A549 (cell line): Measurements from ENCODE around the gene SUSD5. TPM values are rescaled to one million over a fixed set of nuclear protein-coding genes. Genes with fewer than 3 reads are reported as not detected.

Experiments
- ATAC-seq, 2 experiments: fragments of 200-7000 bp in 1 of 2; fragments of >200 bp in 1 of 2; cut with Nextera tagmentation in 1 of 2; cut with Tn5 transposase in 1 of 2; 3 replicates each; pipeline versions ENCODE4 v1.8.0 to v1.9.1; 2018 to 2020; ENCODE audit warnings: mild to moderate bottlenecking in 1 of 2, moderate library complexity in 1 of 2
- CTCF ChIA-PET: fragments of 300-600 bp; sonication (Branson Sonifier 250); formaldehyde crosslinking; extraction: SDS; loops from one replicate; lab custom pipeline; 2021; ENCODE audit warnings: antibody characterized with exemption, inconsistent platforms; lab: Yijun Ruan, JAX
- POLR2A ChIA-PET: fragments of 350-600 bp; formaldehyde crosslinking; extraction: SDS; loops from one replicate; lab custom pipeline; 2021; ENCODE audit warnings: antibody characterized with exemption, inconsistent platforms; lab: Yijun Ruan, JAX
- DNase-seq, 2 experiments: peaks; one replicate each; pipeline versions ENCODE4 v3.0.0 to v3.0.0-alpha.2; 2011 to 2016; ENCODE audit warnings: low read depth in 1 of 2, low spot score in 1 of 2
- FAIRE-seq: peaks from 2 replicates; lab custom pipeline; 2011; peaks lifted over from hg19 to GRCh38; lab: Jason Lieb, UNC
- H3K27ac ChIP-seq, 2 experiments: fragments of >200 bp; sonication (Bioruptor Twin); formaldehyde crosslinking; 3 replicates each; pipeline ENCODE4 v1.5.1; 2016 to 2017
- H3K4me1 ChIP-seq: fragments of >200 bp; sonication (Bioruptor Twin); formaldehyde crosslinking; 3 replicates; pipeline ENCODE4 v1.6.1; 2016
- H3K4me2 ChIP-seq: fragments of >200 bp; sonication (Bioruptor Twin); formaldehyde crosslinking; 3 replicates; pipeline ENCODE4 v1.6.1; 2016
- H3K4me3 ChIP-seq: fragments of >200 bp; sonication (Bioruptor Twin); formaldehyde crosslinking; 3 replicates; pipeline ENCODE4 v1.5.1; 2016
- H3K9me3 ChIP-seq: fragments of >200 bp; sonication (Bioruptor Twin); formaldehyde crosslinking; 3 replicates; pipeline ENCODE4 v1.6.1; 2016
- CBX8 ChIP-seq: fragments of 200-600 bp; sonication (generic); IDR thresholded peaks from 2 replicates; pipeline ENCODE4 v1.6.1; 2016
- CEBPB ChIP-seq, 2 experiments: fragments of >200 bp in 1 of 2; sonication (Bioruptor Twin) in 1 of 2; formaldehyde crosslinking in 1 of 2; IDR thresholded peaks; 2 replicates each; pipeline ENCODE4 v1.6.1; 2012 to 2016
- EHF ChIP-seq: fragments of 250-450 bp; sonication (Bioruptor Pico); IDR thresholded peaks from 2 replicates; pipeline ENCODE4 v1.5.0; 2020; ENCODE audit warnings: mild to moderate bottlenecking
- ELK1 ChIP-seq: fragments of 150-350 bp; IDR thresholded peaks from 2 replicates; pipeline ENCODE4 v1.6.1; 2014; ENCODE audit warnings: low read depth, mild to moderate bottlenecking, low read length
- EP300 ChIP-seq, 2 experiments: fragments of >200 bp; sonication (Bioruptor Twin); formaldehyde crosslinking; IDR thresholded peaks; 2 replicates in 1 of 2; 3 replicates in 1 of 2; pipeline ENCODE4 v1.6.1; 2016 to 2017
- GATA3 ChIP-seq: IDR thresholded peaks from 2 replicates; pipeline ENCODE4 v1.6.1; 2012; ENCODE audit warnings: borderline replicate concordance
- HMGXB4 ChIP-seq: fragments of 250-450 bp; sonication (Bioruptor Pico); IDR thresholded peaks from 2 replicates; pipeline ENCODE4 v1.5.0; 2021; ENCODE audit warnings: mild to moderate bottlenecking, moderate library complexity, borderline replicate concordance
- HOXA7 ChIP-seq: fragments of 250-450 bp; sonication (Bioruptor Pico); IDR thresholded peaks from 2 replicates; pipeline ENCODE4 v1.5.0; 2020; ENCODE audit warnings: mild to moderate bottlenecking, moderate library complexity
- HOXB13 ChIP-seq: fragments of 250-450 bp; sonication (Bioruptor Pico); IDR thresholded peaks from 2 replicates; pipeline ENCODE4 v1.5.0; 2020; ENCODE audit warnings: low read depth, mild to moderate bottlenecking, moderate library complexity
- HOXB5 ChIP-seq: fragments of 250-450 bp; sonication (Bioruptor Pico); IDR thresholded peaks from 2 replicates; pipeline ENCODE4 v1.5.0; 2020; ENCODE audit warnings: mild to moderate bottlenecking, moderate library complexity
- JUNB ChIP-seq: fragments of >200 bp; sonication (Bioruptor Twin); formaldehyde crosslinking; IDR thresholded peaks from 2 replicates; pipeline ENCODE4 v1.6.1; 2016
- MAX ChIP-seq: IDR thresholded peaks from 2 replicates; pipeline ENCODE4 v1.6.1; 2012
- PBX3 ChIP-seq: IDR thresholded peaks from 2 replicates; pipeline ENCODE4 v1.6.1; 2012
- POLR2A ChIP-seq: IDR thresholded peaks from 2 replicates; pipeline ENCODE4 v1.6.1; 2012; ENCODE audit warnings: mild to moderate bottlenecking, low read length
- POLR2AphosphoS2 ChIP-seq: conservative IDR thresholded peaks from 2 replicates; pipeline ENCODE4 v1.6.1; 2012; ENCODE audit warnings: low read length, improper control_type of control experiment, inconsistent platforms
- RARB ChIP-seq: fragments of 250-450 bp; sonication (Bioruptor Pico); IDR thresholded peaks from 2 replicates; pipeline ENCODE4 v1.8.0; 2021; ENCODE audit warnings: mild to moderate bottlenecking, moderate library complexity
- RCOR1 ChIP-seq: fragments of 150-350 bp; IDR thresholded peaks from 2 replicates; pipeline ENCODE4 v1.6.1; 2014; ENCODE audit warnings: antibody characterized with exemption, low read length, low read depth
- RNF2 ChIP-seq: fragments of 200-600 bp; sonication (generic); IDR thresholded peaks from 2 replicates; pipeline ENCODE4 v1.6.1; 2016; ENCODE audit warnings: low read depth, mild to moderate bottlenecking, antibody characterized with exemption, moderate library complexity, borderline replicate concordance
- SMC3 ChIP-seq: fragments of >200 bp; sonication (Bioruptor Twin); formaldehyde crosslinking; IDR thresholded peaks from 3 replicates; pipeline ENCODE4 v1.6.1; 2018; ENCODE audit warnings: inconsistent platforms
- SREBF2 ChIP-seq: fragments of 450-650 bp; IDR thresholded peaks from 2 replicates; pipeline ENCODE4 v1.6.1; 2014; ENCODE audit warnings: mild to moderate bottlenecking, moderate library complexity
- ZFP36 ChIP-seq: fragments of 450-650 bp; IDR thresholded peaks from 2 replicates; pipeline ENCODE4 v1.6.1; 2014; ENCODE audit warnings: borderline replicate concordance; ENCODE audit not compliant: partially characterized antibody
- ZSCAN20 ChIP-seq: fragments of 250-450 bp; sonication (Bioruptor Pico); IDR thresholded peaks from 2 replicates; pipeline ENCODE4 v1.8.0; 2022; ENCODE audit warnings: mild to moderate bottlenecking, moderate library complexity
- WGBS: methylation state at CpG from one replicate; pipeline ENCODE4 v1.1.6; 2017; ENCODE audit errors: missing lambda C conversion rate; 5-methylcytosine and 5-hydroxymethylcytosine counted together
- polyA plus RNA-seq, 4 experiments: library from polyadenylated mRNA; depleted of rRNA in 3 of 4; stranded (reverse); fragments of >200 nt; fragmentation: RNase III in 1 of 4; extraction: RNeasy Plus Mini Kit Qiagen cat#74134 plus additional on column Dnase treatment in 1 of 4; gene quantifications; 2 replicates in 3 of 4; 3 replicates in 1 of 4; pipeline ENCODE4 v1.2.3, GENCODE V29; 2011 to 2017
- TF ChIP-seq, protein P1 (sequence below): fragments of 250-450 bp; sonication (Bioruptor Pico); IDR thresholded peaks from 2 replicates; pipeline ENCODE4 v1.5.0; 2020; ENCODE audit warnings: low read depth, mild to moderate bottlenecking, moderate library complexity

Gene SUSD5
- polyA plus RNA-seq, 2 of the 4 experiments (the other 2 are of a cell fraction), result 0.63 to 1.7 TPM

- Histone ChIP-seq H3K4me1 (peaks cover 11% of the 10 kb centered on the region), H3K4me3 (no peak overlapping the region), H3K9me3 (no peaks in the 10 kb centered on the region), H3K4me2 (no peak overlapping the region), H3K27ac (no peak overlapping the region)
- no peak for FAIRE-seq
- ChIA-PET CTCF (interaction anchor here (1.1 to 4.3 kb wide), 2 partner anchors 9 to 17 kb away, joined by 3 to 26 read pairs; no protein-coding TSS in a partner anchor), POLR2A (interaction anchor here (1.0 to 1.2 kb wide), 2 partner anchors 9 to 318 kb away, joined by 3 read pairs; partner anchors contain the start of gene CRTAP)
- WGBS, result 91% methylated on average over 5 of the region's 5 CpGs
- TF ChIP-seq SMC3, result no peak
- no peak for TF ChIP-seq HOXB5 (CRISPR knock-in tag)
- TF ChIP-seq RARB (CRISPR knock-in tag), result no peak
- TF ChIP-seq HMGXB4, result no peak
- TF ChIP-seq JUNB, result no peak
- no peak for TF ChIP-seq ZFP36
- TF ChIP-seq POLR2A, result no peak
- TF ChIP-seq ZSCAN20 (CRISPR knock-in tag), result no peak
- TF ChIP-seq, protein P1, sequence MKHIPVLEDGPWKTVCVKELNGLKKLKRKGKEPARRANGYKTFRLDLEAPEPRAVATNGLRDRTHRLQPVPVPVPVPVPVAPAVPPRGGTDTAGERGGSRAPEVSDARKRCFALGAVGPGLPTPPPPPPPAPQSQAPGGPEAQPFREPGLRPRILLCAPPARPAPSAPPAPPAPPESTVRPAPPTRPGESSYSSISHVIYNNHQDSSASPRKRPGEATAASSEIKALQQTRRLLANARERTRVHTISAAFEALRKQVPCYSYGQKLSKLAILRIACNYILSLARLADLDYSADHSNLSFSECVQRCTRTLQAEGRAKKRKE (CRISPR knock-in tag), result no peak
- TF ChIP-seq ELK1, result no peak
- no peak for TF ChIP-seq MAX
- no peak for TF ChIP-seq HOXB13 (CRISPR knock-in tag)
- no peak for TF ChIP-seq RNF2
- no peak for TF ChIP-seq GATA3
- TF ChIP-seq EP300 (IDR thresholded peaks at IDR 0.05), result no peak
- no peak for TF ChIP-seq HOXA7
- TF ChIP-seq SREBF2, result no peak
- no peak for TF ChIP-seq POLR2AphosphoS2
- no peak for TF ChIP-seq PBX3
- no peak for TF ChIP-seq CBX8
- no peak for ATAC-seq
- DNase-seq, result no peak
Observed at GRCh38 chr3:33122991-33123390, 95.6 kb downstream of the SUSD5 start.

DNA sequence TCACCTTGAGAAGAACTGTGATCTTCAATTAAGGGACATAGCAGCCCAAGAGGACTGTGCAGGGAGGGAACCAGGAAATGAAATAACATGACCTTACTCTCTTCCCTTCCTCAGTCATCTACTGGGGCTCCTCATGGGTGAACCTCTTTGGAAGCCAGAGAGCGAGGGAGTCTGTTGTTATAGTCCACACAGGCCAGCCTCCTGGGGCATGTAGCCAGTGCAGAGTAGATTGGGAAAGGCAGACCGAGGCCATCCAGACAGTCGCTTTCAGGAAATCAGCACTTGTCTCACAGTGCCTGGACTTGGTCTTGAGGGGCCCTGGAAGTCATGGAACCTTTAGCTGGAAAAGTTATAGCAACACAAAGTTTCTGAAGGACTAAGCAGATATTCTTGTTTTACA lies 98.7 kb downstream of the SUSD5 start:
- ATAC-seq (no peak), FAIRE-seq (no peak), DNase-seq (no peak)
- POLR2A ChIA-PET, result no interaction called here
- WGBS, result 93% methylated on average over 3 of the region's 3 CpGs
- Histone ChIP-seq H3K4me3 (no peak overlapping the region), H3K4me2 (no peak overlapping the region), H3K4me1 (peaks cover 21% of the 10 kb centered on the region), H3K27ac (no peak overlapping the region), H3K9me3 (no peaks in the 10 kb centered on the region)
- CTCF ChIA-PET, result interaction anchor here (1.8 to 4.3 kb wide), 2 partner anchors 12 to 253 kb away, joined by 8 to 26 read pairs; no protein-coding TSS in a partner anchor
- TF ChIP-seq EHF (CRISPR knock-in tag) (no peak), RCOR1 (no peak), CEBPB (IDR thresholded peaks at IDR 0.05) (no peak)
